Daoy (cell line): ENCODE data around the gene SLC8A1. TPM values are rescaled to one million over a fixed set of nuclear protein-coding genes. Genes with fewer than 3 reads are reported as not detected.

ENCODE experiments used
- DNase-seq: peaks from one replicate; pipeline ENCODE4 v3.0.0-alpha.2; 2015; ENCODE audit warnings: low read depth
- total RNA-seq: library from RNA; depleted of rRNA; stranded (reverse); fragments of >200 nt; shearing (Covaris generic); gene quantifications from 2 replicates; pipeline ENCODE4 v1.2.3, GENCODE V29; 2014

SLC8A1 gene
- total RNA-seq, 1 experiment from 2014 or later = 5.3 TPM

DNA sequence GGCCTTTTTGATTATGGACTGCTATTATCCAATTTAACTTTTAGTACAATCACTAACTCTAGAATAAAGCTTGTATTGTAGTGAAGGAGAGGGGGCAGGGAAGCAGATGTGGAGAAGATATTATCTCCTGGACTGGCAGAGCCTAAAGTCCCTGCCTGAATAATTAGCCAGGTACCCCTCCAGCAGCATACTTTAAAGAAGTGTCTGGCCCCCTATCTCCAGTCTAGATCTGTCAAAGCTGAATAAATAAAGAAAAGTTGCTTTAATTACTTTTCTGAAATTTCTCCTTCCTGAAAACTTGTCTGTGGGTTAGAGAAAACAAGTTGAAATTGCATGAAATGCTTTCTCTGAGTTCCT lies 258.2 kb downstream of the SLC8A1 start:
- DNase-seq = no peak

DNA sequence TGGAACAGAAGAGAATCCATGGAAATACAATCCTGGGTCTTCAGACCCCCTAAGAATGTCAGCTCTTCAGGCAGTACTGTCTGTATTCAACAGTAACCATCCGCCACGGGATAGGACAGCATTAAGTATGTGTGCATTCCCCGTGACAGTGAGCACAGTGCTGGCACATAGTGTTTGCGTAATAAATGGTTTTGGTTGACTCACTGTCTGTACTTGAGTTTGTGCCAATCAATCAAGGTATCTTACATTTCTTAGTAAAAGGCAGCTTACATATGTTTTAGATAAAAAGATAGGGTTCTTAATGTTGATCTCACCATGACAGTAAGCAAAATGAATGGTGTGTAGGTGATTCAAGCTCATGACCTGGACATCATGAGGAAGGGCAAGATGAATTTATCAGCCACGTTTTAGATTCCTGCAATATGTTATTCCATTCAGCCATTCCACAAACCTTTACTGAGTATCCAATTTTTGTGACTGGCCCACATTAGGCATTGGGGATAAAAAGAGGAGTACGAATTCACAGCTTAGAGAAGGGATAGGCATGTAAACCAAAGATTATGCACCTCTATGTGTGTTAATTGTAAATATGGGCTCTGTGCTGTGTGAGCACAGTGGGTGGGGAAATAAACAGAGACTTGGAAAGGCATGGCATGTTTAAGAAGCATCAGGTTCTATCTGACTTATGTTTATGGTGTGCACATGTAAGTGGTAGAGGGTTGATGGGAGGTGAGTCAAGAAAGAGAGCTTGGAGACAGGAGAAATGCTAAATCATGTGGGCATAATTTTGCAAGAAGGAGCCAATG lies 258.8 kb downstream of the SLC8A1 start:
- DNase-seq = peak; percentile 18

DNA sequence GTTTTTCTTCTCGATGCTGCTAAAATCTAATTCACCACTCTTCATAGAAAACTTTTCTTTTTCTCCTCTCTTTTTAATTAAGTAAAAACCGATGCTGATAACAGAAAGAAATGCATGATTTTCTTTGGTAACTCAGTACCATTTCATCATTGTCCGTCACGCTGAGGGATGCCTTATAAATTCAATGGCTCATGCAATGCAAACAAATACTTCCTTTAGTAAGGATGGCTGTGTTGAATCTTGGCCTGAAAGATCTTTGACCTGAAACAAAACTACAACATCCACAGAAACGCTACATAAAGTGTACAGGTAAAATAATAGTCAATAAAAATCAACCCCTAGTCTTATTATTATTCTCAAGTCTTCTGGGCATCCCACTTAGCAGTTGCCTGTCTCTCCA lies 261.4 kb downstream of the SLC8A1 start:
- no peak for DNase-seq

DNA sequence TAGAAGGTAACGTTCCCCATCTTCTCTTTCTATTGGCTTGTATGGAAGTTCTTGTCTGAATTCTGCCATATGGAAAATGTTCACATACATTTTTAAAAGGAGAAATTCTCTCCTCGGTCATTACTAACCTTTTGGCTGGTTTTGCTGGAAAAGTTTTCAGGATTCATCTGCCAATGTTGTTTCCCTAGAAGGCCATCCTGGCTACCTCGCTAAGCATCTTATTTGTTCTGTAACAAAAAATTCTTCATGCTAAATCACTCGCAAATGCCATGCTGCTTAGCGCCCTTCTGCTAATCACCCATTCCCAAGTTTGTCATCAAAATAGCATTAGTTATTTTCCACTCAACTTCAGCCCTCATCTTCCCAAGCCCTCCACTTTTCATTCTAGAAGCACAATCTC lies 262.0 kb downstream of the SLC8A1 start:
- DNase-seq = no peak

DNA sequence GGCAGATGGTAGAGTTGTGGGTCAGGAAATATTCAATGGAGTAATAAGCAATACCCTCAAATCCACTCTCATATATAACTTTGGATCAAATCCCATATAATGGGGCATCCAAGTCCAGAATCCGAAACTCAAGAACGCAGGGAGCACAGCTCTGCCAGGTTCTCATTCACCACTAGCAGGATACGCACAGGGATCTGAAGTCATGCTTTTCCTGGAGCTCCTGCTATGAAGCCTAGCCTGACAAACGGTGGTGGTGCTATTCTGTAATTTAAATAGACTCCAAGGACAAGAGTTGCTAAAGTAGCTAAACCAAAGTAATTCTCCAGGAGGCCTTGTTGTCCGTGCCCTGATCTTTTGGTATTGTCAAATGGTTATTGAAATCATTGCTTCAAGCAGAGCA lies 264.8 kb downstream of the SLC8A1 start:
- no peak for DNase-seq

DNA sequence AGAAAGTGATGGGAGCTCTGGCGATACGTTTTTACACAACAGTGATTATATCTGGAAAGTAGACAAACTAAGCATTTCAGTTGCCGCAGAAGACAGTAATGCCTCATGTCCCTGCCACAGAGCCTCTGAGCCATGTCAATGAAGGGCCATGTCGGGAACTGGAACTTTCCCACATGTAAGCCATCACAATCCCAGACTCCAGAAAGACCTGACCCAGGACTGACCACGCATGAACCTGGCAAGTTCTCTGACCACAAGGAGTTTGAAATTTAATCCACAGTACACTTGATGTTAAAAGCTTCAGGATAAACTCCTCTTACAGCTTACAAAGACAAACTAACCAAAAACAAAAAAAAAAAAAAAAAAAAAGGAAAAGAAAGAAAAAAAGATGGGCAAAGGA lies 267.3 kb downstream of the SLC8A1 start:
- no peak for DNase-seq

DNA sequence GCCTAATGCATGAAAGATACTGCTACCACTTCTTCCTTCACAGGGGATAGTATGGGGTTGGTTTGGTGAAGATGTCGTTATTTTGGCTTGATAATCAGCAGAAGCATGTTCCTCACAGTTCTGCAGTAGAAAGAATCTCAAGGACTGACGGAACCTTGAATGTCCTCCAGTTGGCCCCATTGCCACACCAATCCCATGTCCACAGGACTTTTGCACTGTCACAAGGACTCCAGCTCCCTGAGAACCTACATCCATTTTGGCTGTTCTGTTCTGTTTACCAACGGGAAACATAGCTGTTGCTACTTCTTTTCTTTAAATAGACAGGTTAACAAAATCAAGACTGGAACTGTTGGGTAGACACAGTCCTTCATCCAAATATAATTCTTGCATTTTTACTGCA lies 270.0 kb downstream of the SLC8A1 start:
- no peak for DNase-seq

DNA sequence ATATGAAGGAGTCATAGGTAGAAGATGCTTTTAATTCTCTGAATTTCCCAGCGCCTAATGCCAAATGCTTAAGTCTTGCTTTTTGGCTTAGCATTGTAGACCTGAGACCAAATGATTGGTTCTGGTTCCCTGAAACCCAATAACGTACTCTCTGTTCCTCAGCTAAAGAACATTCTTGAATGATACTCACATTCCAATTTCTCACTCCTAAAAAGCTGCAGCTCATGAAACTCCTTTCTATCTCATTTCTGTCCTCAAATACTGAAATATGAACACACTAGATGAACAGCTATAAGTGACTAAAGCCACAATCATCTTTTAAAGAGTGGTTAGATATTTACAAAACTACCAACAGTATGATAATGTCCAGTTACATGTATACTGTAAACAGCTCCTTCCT lies 272.1 kb downstream of the SLC8A1 start:
- no peak for DNase-seq

DNA sequence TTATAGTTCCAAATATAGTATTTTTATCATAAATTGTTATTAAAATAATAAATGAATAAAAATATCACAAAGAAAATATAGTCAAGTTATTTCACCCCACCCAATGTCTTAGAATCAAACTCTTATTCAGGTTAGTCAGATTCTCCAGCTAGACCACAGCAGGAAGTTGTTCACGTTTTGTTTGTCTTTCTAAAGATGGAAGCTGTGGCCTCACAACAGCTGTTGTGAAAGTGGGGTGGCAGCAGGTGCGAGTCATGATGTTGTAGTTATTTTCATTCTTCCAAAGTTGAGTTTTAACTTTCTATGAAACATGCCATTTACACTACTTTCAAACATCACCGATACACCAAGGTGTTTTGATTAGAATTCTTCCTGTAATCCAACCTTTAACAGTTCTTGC lies 272.9 kb downstream of the SLC8A1 start:
- no peak for DNase-seq

DNA sequence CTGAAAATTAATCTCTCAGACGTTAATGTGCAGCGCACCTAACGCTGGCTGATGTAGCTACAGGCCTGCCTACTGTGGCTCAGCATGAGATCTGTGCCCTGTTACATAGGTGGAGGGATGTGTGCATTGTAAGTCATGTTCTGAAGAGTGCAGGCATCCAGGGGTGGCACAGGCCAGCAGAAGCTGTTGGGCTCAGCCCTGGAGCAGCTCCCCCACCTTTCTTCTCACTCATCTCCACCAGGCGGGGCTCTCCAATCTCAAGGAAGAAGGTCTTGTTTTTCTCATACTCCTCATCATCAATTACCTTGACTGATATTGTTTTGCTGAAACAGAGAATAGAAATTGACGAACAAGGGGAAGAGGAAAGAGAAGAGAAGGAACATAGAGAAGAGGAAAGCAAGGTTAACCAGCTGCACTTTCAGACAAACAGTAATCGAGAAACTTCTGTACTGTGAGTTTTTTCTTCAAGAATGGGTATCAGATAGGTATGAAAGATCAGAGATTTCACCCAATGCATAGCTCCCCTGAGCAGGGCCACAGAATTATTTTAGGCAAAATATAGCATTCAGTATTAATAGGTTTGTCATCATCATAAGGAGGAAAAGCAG lies 273.6 kb downstream of the SLC8A1 start:
- DNase-seq = no peak

DNA sequence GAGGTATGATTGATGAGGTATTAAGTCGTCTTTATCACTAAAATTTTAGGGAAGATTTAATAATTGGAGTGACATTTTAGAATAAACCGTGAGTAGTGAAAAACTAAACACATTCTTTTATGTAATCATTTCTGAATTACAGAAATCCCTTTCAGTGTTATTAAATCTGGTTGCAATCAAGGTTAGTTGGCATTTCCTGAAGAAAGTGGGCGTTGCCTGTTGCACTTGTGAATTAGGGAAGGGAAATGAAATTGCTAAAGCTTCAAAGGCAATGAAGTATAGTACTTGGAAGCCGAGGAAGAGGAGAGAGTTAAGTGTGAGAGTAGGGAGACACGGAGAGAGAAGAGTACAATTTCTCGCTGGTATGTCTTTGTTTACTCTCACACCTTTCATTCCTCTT lies 274.5 kb downstream of the SLC8A1 start:
- DNase-seq = no peak

DNA sequence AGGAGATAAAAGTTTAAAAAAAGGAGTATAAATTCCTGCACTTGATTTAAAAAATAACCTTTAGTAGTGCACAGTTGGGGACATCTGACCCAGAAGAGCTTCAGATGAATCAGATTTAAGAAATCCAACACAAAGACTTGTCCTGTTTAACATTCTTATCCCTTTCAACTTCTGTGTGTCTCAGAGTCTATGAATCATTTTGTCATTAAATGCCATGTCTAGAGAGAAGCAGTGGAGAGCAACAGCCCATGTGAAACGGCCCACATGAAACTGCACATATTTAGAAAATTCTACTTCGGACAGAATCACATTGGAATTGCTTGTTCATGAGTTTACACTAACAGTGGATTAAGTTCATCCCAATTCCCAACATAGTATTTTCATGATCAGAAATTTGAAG lies 278.6 kb downstream of the SLC8A1 start:
- no peak for DNase-seq

DNA sequence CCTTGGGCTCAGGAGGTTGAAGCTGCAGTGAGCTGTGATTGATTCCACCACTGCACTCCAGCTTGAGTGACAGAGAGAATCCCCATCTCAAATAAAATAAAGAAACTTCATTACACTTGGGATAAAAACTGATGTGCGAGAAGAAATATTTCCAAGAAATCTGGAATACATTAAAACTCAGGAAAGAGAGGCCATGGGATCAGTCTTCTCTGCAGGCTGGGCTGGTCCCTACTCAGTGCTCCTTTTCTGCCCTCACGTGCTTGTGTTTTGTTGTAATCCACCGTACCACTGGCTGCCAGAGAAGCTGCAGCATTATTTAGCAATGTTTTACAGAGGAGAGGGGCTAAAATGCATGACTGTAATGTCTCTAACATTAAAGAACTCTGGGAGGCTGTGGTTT lies 282.0 kb downstream of the SLC8A1 start:
- no peak for DNase-seq

DNA sequence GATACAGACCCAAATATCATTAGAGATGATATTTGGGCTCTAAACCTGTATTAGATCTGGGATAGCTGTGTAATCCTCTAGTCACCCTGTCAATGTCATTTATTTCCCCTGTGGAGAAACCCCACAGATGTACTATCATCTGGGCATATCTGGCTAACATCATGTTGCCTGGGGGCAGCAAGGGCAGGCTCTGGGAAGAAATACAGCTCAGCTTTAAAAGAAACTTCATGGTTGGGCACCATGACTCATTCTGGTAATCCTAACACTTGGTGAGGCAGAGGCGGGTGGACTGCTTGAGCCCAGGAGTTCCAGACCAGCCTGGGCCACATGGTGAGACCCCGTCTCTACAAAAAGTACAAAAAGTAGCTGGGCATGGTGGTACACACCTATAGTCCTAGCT lies 282.5 kb downstream of the SLC8A1 start:
- DNase-seq = peak; percentile 52

DNA sequence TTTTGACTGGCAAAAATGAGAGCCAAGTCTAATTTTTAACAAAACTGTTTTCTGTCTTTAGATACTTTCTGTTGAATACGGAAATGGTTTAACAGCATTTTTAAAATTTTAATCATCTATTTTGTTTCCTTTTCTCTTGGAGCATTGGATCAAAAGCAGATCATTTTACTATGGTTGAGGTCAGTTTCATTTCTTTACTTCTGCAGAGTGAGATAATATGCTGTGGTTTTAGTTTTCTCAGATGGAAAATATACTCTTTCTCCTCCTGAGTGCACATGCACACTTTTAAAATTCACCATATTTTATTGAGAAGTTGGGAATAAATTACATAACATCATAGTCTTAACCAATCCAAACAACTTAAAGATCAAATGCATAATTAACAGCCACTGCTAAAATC lies 283.3 kb downstream of the SLC8A1 start:
- DNase-seq = no peak

DNA sequence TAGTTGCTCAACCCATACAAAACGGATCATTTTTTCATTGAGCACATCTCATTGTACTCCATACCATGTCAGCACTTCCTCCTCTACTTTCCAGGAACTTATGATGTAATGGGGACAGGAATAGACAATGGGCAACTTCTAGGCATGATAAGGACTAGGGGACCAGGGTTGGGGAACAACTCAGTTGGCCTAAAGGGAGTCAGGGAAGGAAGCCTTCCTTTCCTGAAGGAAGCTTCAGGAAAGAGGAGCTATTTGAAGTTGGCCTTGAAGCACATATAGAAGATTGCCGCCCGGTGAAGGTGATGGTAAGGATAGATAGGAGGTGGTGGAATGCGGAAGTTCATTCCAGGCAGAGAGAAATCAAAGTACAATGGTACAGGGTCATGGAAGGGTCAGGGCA lies 283.9 kb downstream of the SLC8A1 start:
- DNase-seq = no peak

DNA sequence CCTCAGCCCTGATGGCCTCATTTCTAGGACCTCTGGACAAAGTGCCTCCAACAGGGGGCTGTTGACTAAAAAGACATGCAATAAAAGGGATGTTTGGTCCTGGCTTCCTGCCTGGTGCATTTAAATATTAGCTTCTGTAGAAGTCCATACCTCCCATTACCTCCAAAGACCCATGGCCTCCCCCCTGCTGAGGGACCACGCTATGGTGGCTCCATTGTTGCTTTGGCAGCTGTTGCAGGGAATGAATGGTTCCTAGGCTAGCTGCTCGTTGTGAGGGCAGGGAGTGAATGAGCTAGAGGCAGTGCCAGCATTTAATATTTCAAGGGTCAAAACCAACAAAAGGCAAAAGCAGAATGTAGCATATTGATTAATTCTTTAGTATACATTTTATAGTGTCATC lies 285.9 kb downstream of the SLC8A1 start:
- DNase-seq = no peak

DNA sequence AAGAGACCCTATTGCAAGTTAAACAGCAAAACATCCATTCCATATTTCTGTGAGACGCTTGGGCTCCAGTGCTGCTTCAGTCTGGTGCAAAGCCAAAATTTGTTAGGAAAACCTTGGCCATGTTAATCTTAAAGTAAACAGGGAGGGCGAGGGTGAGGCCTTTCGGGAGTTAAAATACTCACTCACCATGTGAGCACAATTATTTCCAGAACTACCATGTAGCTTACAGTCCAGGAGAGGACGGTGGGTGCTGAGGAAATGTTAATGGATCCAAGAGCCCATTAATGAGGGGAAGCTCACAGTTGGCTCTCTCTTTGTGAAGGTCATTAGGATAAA lies 286.4 kb downstream of the SLC8A1 start:
- no peak for DNase-seq

DNA sequence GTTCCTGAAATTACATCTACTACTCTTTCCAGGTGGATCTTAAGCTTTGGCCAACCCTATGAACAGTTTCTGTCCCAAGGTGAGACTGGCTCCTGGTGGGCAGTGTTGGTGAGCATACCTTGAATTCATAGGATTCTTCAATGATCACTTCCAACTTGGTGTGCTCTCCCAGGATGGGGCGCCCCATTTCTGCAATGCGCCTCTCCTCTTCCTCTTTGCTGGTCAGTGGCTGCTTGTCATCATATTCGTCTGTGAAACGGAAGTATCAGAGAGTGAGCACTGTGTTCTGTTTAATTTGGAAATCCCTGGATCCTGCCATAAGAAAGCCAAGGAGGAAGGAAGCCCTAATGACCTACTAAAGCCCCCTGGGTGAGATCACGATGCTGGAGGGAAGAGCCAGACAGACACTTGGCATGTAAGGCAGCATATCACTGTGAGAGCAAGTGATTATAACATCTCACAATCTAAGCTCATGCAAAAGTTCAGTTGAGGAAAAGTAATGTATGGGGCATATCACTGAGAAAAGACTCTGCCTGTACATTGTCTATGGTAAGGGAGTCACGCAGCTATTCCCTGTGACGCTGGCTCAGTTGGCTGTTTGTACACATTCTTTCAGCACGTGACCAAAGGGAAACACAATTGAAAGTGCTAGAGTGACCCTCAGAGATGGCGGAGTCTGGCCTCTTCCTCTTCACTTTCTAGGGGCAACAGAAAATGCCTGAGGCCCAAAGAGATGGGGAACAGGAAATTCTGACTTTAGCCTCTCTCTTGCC lies 287.0 kb downstream of the SLC8A1 start:
- no peak for DNase-seq

DNA sequence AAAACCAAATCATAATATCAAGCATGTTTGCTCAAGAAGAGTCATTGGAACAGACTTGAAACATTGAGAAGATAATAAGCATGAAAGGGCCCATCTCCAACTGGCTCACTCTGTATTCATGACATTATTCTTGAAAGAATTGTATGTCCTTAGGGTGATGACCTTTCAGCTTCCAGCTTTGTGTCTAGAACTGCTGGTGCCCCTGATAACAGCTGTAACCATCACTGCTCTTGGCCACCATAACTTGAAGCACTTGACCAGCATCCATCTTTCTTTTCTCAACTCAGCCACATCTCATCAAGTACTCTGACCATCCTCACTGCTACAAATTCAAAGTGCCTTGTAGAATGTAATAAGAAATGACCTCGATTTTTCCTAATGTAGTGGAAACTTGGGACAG lies 289.9 kb downstream of the SLC8A1 start:
- DNase-seq = no peak

DNA sequence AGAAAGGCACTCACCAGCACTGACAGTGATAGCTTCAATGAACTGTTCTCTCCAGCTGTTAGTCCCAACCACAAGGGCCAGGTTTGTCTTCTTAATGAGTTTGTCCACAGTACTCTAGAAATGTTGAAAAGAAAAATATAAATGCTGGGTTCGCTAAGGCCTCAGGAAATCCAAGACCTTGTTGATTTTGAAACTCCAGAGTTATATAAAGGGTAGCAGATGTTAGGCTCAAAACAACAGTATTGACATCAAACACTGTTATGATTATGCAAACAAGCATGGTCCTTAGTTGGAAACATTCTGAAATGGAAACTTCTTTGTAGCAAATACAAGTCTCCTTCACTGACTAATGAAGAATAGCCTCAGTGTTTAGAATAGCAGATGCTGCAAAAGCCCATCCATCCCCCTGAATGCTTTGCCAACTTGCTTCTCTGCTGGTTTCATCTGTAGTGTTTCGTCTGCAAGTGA lies 291.1 kb downstream of the SLC8A1 start:
- DNase-seq = no peak

DNA sequence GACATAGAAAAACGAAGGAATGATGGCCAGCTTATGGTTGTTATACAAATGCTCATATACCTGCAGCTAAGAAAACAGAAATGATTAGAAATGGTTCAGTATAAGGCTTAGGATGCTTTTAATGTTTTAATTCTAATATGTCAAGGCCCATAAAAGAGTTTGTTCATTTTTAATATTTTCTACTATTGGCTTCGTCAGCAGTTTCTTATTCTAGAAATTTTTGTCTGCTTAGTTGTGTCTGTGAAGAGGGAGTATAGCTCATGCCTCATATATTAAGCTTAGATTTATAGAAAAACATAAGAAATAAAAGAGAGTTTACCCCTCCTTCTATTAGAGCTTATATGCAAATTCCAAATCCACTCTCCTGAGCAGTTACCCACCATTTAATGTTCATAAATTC lies 292.6 kb downstream of the SLC8A1 start:
- DNase-seq = no peak

DNA sequence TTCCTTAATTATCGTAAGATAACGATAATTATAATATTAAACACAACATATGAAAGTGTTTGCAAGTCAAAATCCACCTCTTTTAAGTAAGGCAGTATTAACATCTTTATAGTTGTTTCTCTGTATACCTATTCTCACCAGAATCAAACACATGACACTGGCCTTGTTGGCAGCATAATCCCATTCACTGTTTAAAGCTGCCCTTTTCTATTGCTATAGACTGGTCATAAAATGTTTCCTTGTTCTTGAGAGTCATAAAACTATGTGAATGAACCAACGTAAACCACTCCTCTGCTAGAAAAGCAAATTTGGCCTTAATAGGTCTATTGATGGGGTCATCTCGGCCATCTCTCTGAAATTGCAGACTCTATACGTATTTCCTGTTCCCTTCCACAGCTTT lies 293.1 kb downstream of the SLC8A1 start:
- no peak for DNase-seq
